22Rv1 (cell line): Measurements from ENCODE around the gene CDKN1C.

ENCODE experiments used
- ZFX ChIP-seq: fragments of 450-650 bp; IDR thresholded peaks from 2 replicates; pipeline ENCODE4 v1.6.1; 2017; ENCODE audit warnings: antibody characterized with exemption, borderline replicate concordance
- TF ChIP-seq, protein P1 (sequence below): fragments of 450-650 bp; IDR thresholded peaks from 2 replicates; pipeline ENCODE4 v1.5.1; 2017; ENCODE audit warnings: mild to moderate bottlenecking

DNA sequence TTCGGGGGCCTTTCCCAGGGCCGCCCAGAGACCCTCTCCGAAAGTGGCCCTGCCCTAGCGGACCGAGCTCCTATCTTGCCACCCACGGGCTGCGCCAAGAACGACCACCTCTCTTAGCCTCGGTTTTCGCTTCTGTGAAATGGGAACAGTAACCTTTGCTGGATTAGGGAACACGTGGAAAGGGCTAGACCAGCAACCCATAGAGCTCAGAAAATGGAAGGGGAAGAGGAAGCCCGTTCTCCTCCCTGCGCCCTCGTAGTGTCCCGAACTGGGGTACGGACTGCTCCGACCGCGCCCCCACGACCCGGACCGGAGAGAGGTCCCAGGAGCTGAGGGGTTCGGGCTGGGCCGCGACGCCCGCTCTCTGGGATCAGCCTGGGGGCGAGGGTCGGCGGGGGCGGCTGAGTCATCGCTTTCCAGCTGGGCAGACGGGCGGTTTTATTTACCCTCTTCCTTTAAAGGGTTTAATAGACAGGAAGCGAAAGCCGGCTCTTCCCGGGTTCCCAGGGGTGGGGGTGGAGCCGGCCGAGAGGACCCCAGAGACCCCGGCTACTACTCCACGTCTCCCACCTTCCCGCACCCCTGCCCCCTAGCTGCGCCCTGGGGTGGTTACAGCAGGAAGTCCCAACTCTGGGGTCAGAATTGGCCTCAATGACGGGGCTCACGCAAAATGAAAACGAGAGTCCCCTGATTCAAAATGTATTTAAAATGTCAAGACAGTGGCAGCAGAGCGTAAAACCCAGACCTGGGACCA is 44.6 kb upstream of the CDKN1C start:
- TF ChIP-seq, protein P1, sequence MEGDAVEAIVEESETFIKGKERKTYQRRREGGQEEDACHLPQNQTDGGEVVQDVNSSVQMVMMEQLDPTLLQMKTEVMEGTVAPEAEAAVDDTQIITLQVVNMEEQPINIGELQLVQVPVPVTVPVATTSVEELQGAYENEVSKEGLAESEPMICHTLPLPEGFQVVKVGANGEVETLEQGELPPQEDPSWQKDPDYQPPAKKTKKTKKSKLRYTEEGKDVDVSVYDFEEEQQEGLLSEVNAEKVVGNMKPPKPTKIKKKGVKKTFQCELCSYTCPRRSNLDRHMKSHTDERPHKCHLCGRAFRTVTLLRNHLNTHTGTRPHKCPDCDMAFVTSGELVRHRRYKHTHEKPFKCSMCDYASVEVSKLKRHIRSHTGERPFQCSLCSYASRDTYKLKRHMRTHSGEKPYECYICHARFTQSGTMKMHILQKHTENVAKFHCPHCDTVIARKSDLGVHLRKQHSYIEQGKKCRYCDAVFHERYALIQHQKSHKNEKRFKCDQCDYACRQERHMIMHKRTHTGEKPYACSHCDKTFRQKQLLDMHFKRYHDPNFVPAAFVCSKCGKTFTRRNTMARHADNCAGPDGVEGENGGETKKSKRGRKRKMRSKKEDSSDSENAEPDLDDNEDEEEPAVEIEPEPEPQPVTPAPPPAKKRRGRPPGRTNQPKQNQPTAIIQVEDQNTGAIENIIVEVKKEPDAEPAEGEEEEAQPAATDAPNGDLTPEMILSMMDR: no peak
- no peak for TF ChIP-seq ZFX
